Endothelial cell of hepatic sinusoid (primary cell): ENCODE results near the gene GARIN5B.
"Not testable (repeated sequence)": the region's sequence is repeated elsewhere in the genome, so short reads cannot be mapped to it uniquely, and the experiment has no call there.

Experiments used
- in situ Hi-C: cut with HindIII; loops from 2 replicates; pipeline ENCODE4 v1.10.0; 2017; ENCODE audit warnings: low sequenced_read_pairs

GARIN5B gene

GRCh38 chr19:55329791-55330190, 33.3 kb downstream of the GARIN5B start:
- in situ Hi-C loops, result not testable (repeated sequence)

GRCh38 chr19:55328774-55329318, 34.2 kb downstream of the GARIN5B start:
- in situ Hi-C loops, result not testable (repeated sequence)

GRCh38 chr19:55325172-55325571, 37.9 kb downstream of the GARIN5B start, which contains the start of gene TMEM150B:
Gene TMEM150B, minus strand, starts transcription at chr19:55325341. Its CDS starts 4,305 bp downstream, at chr19:55321036.
- in situ Hi-C loops, result no loop called here

GRCh38 chr19:55324662-55325061, 38.4 kb downstream of the GARIN5B start:
- in situ Hi-C loops, result no loop called here

- in situ Hi-C loops, result no loop called here
Measured at GRCh38 chr19:55322204-55322885, 40.7 kb downstream of the GARIN5B start.

GRCh38 chr19:55321466-55322137, 41.5 kb downstream of the GARIN5B start:
- in situ Hi-C loops, result no loop called here

- in situ Hi-C loops, result no loop called here
Measured at GRCh38 chr19:55320844-55321419, 42.1 kb downstream of the GARIN5B start.

- in situ Hi-C loops, result no loop called here
Measured at GRCh38 chr19:55319785-55320184, 43.3 kb downstream of the GARIN5B start.

- in situ Hi-C loops, result no loop called here
Measured at GRCh38 chr19:55316646-55317045, 46.4 kb downstream of the GARIN5B start.

- in situ Hi-C loops, result no loop called here
Measured at GRCh38 chr19:55315956-55316525, 47.0 kb downstream of the GARIN5B start.

- in situ Hi-C loops, result no loop called here
Measured at GRCh38 chr19:55314396-55314795, 48.7 kb downstream of the GARIN5B start.

- in situ Hi-C loops, result no loop called here
Measured at GRCh38 chr19:55312621-55313512, 50.2 kb downstream of the GARIN5B start.

GRCh38 chr19:55311797-55312196, 51.3 kb downstream of the GARIN5B start:
- in situ Hi-C loops, result no loop called here

- in situ Hi-C loops, result no loop called here
Measured at GRCh38 chr19:55311397-55311796, 51.7 kb downstream of the GARIN5B start.

- in situ Hi-C loops, result no loop called here
Measured at GRCh38 chr19:55310498-55310897, 52.6 kb downstream of the GARIN5B start.

GRCh38 chr19:55309448-55309847, 53.6 kb downstream of the GARIN5B start:
- in situ Hi-C loops, result no loop called here

GRCh38 chr19:55308281-55308680, 54.8 kb downstream of the GARIN5B start:
- in situ Hi-C loops, result no loop called here

- in situ Hi-C loops, result no loop called here
Measured at GRCh38 chr19:55306712-55307111, 56.3 kb downstream of the GARIN5B start.

- in situ Hi-C loops, result no loop called here
Measured at GRCh38 chr19:55305983-55306562, 57.0 kb downstream of the GARIN5B start.

- in situ Hi-C loops, result no loop called here
Measured at GRCh38 chr19:55305491-55305890, 57.6 kb downstream of the GARIN5B start.
